ENCODE measurements around the gene PGAP2. TPM values are rescaled to one million over a fixed set of nuclear protein-coding genes. Genes with fewer than 3 reads are reported as not detected.
A peak's percentile ranks its signal among the peaks of the same experiment; 100 is the strongest.

Gene PGAP2
- total and polyA plus RNA-seq, 10 of the 15 experiments (the other 5 are each of a cell fraction or from before 2014, with no cell fraction given) = 12.3 to 37.4 (median 31.9) TPM

DNA sequence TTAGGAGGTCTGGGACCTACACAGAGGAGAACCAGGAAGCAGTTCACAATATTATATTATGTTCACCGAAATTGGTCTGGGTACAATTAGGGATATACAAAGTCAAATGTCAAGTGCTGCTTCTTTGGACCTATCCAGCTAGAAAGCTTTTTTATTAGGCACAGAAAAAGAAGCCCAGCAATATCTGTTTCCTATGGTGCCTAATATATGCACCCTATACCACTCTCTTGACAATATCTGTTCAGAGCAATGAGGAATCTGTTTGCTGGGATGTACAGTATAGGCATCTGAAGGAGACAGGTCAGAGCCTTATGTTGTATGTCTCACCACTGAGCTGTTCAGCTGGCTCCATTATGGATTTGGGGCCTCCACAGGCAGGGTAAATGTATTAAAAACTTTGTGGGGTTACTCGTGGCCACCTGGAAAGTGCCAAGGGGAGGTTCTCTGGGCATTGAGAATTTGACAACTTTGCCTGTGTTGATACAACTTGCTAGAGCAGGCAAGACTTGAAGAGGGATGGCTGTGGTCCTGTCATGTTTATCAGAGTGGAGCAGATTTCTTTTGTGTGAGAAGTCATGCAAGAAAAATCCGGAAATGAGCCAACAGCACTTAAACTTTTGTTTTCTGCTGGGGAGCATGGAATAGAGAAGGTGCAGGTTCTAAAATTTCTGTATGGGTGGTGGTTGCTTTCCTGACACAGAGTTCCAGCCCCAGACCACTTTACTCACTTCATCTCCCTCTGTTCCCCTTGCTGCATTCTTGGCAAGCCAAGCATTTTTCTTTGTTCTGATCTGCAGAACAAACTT, 57.2 kb downstream of the PGAP2 start (continued):
- TF ChIP-seq, protein P1, sequence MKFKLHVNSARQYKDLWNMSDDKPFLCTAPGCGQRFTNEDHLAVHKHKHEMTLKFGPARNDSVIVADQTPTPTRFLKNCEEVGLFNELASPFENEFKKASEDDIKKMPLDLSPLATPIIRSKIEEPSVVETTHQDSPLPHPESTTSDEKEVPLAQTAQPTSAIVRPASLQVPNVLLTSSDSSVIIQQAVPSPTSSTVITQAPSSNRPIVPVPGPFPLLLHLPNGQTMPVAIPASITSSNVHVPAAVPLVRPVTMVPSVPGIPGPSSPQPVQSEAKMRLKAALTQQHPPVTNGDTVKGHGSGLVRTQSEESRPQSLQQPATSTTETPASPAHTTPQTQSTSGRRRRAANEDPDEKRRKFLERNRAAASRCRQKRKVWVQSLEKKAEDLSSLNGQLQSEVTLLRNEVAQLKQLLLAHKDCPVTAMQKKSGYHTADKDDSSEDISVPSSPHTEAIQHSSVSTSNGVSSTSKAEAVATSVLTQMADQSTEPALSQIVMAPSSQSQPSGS (IDR thresholded peaks at IDR 0.05; ENCODE audit: low read length) = no peak
- TF ChIP-seq LARP7 (IDR thresholded peaks at IDR 0.05) (no peak), HDAC6 (IDR thresholded peaks at IDR 0.05; ENCODE audit: unreplicated experiment) (no peak), HDGF (IDR thresholded peaks at IDR 0.05) (no peak), NBN (IDR thresholded peaks at IDR 0.05) (no peak), IKZF2 (IDR thresholded peaks at IDR 0.05) (no peak)
- TF ChIP-seq, protein P2, sequence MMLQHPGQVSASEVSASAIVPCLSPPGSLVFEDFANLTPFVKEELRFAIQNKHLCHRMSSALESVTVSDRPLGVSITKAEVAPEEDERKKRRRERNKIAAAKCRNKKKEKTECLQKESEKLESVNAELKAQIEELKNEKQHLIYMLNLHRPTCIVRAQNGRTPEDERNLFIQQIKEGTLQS (IDR thresholded peaks at IDR 0.05; ENCODE audit: borderline replicate concordance, extremely low read depth, low read depth, low read length) = no peak

DNA sequence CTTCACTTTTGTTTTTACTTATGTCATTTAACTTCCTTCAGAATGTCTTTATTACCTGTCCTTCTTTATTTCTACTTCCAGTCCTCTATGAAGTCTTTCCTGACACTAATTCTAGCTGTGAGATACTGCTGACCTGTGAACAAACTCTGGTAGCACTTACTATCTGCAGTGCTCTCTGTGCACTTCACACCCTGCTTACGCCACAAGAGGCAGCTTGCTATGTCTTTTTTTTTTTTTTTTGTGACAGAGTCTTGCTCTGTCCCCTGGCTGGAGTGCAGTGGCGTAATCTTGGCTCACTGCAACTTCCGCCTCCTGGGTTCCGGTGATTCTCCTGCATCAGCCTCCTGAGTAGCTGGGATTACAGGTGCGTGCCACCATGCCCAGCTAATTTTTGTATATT, 57.8 kb downstream of the PGAP2 start:
- Histone ChIP-seq H3K27ac (ENCODE audit: control insufficient read depth, insufficient read depth) (peak overlapping the region; percentile 82), H3K4me1 (ENCODE audit: control insufficient read depth, insufficient read depth, low read length) (peaks cover 66% of the 10 kb centered on the region), H3K4me3 (peak overlapping the region; percentile 47; the same call in 1 of the 2 replicates), H3K27me3 (replicated peaks in 1 of 2; ENCODE audit: control insufficient read depth in 2 of 2, insufficient read depth in 2 of 2, low read length in 1 of 2) (no peaks in the 10 kb centered on the region), H3K9me3 (replicated peaks; ENCODE audit: control insufficient read depth, insufficient read depth, low read length) (no peaks in the 10 kb centered on the region), H3K36me3 (ENCODE audit: control insufficient read depth in 2 of 2, insufficient read depth in 2 of 2, low read length in 1 of 2) (no peaks in the 10 kb centered on the region), H3K9ac (ENCODE audit: control insufficient read depth, insufficient read depth, low read length) (peak overlapping the region; percentile 56), H4K20me1 (ENCODE audit: control insufficient read depth, insufficient read depth) (no peaks in the 10 kb centered on the region), H2AFZ (ENCODE audit: control insufficient read depth, low read depth, low read length) (no peak overlapping the region; the same call in 1 of the 2 replicates), H3K79me2 (ENCODE audit: control insufficient read depth, insufficient read depth, low read length) (peaks cover 96% of the 10 kb centered on the region), H3K4me2 (ENCODE audit: control insufficient read depth, insufficient read depth) (peak overlapping the region; percentile 86)
- intact Hi-C loops (cut with micrococcal nuclease; ENCODE audit: unreplicated experiment) (no loop called here), in situ Hi-C loops (cut with MboI) (loop anchor here (25.0 kb wide), 2 partner anchors 1471 to 1821 kb away; partner anchors contain the start of genes OR51B5, TRIM22 and TRIM5)
- WGBS (ENCODE audit: insufficient coverage, insufficient replicate concordance, low lambda C conversion rate, missing lambda C conversion rate) = 84% methylated on average over 5 of the region's 5 CpGs
- FAIRE-seq (no peak), DNase-seq (ENCODE audit: low read depth, low spot score) (no peak), ATAC-seq (peak; percentile 83)
- CTCF ChIA-PET = interaction anchor here (1.3 to 39.6 kb wide), 6 partner anchors 1 to 207 kb away, joined by 3 to 1047 read pairs (median 8); partner anchors contain the start of genes RHOG and STIM1
- BruUV-seq (replicated peaks) = no TSS peak
- RAD21 ChIA-PET (ENCODE audit: unreplicated experiment) = interaction anchor here (0.9 to 7.0 kb wide), 13 partner anchors 9 to 86 kb away, joined by 3 to 114 read pairs (median 5); partner anchors contain the start of genes RHOG and STIM1
- POLR2A ChIA-PET = interaction anchor here (0.6 to 18.1 kb wide), 11 partner anchors 9 to 520 kb away, joined by 3 to 405 read pairs (median 4); partner anchors contain the start of gene STIM1
- TF ChIP-seq, protein P3, sequence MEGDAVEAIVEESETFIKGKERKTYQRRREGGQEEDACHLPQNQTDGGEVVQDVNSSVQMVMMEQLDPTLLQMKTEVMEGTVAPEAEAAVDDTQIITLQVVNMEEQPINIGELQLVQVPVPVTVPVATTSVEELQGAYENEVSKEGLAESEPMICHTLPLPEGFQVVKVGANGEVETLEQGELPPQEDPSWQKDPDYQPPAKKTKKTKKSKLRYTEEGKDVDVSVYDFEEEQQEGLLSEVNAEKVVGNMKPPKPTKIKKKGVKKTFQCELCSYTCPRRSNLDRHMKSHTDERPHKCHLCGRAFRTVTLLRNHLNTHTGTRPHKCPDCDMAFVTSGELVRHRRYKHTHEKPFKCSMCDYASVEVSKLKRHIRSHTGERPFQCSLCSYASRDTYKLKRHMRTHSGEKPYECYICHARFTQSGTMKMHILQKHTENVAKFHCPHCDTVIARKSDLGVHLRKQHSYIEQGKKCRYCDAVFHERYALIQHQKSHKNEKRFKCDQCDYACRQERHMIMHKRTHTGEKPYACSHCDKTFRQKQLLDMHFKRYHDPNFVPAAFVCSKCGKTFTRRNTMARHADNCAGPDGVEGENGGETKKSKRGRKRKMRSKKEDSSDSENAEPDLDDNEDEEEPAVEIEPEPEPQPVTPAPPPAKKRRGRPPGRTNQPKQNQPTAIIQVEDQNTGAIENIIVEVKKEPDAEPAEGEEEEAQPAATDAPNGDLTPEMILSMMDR (IDR thresholded peaks at IDR 0.05 in 2 of 3, conservative IDR thresholded peaks at IDR 0.05 in 1 of 3; ENCODE audit: control insufficient read depth in 2 of 3, extremely low read depth in 1 of 3, insufficient read depth in 1 of 3, low read depth in 3 of 3, low read length in 3 of 3) = peak in 2 of 3 experiments; percentile 23 to 31; a peak in 2 of 6 replicates
- TF ChIP-seq NR2F1 (conservative IDR thresholded peaks at IDR 0.05) = no peak
- no peak for TF ChIP-seq RFX5 (IDR thresholded peaks at IDR 0.05; ENCODE audit: low read depth, low read length)
- peak; percentile 88 for TF ChIP-seq HDGF (IDR thresholded peaks at IDR 0.05)
- TF ChIP-seq ZNF384 (IDR thresholded peaks at IDR 0.05; ENCODE audit: borderline replicate concordance, low read depth, low read length) = peak; percentile 87
- TF ChIP-seq, protein P4, sequence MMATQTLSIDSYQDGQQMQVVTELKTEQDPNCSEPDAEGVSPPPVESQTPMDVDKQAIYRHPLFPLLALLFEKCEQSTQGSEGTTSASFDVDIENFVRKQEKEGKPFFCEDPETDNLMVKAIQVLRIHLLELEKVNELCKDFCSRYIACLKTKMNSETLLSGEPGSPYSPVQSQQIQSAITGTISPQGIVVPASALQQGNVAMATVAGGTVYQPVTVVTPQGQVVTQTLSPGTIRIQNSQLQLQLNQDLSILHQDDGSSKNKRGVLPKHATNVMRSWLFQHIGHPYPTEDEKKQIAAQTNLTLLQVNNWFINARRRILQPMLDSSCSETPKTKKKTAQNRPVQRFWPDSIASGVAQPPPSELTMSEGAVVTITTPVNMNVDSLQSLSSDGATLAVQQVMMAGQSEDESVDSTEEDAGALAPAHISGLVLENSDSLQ (IDR thresholded peaks at IDR 0.05) = peak; percentile 41; the same call in 1 of the 2 replicates
- TF ChIP-seq, protein P5, sequence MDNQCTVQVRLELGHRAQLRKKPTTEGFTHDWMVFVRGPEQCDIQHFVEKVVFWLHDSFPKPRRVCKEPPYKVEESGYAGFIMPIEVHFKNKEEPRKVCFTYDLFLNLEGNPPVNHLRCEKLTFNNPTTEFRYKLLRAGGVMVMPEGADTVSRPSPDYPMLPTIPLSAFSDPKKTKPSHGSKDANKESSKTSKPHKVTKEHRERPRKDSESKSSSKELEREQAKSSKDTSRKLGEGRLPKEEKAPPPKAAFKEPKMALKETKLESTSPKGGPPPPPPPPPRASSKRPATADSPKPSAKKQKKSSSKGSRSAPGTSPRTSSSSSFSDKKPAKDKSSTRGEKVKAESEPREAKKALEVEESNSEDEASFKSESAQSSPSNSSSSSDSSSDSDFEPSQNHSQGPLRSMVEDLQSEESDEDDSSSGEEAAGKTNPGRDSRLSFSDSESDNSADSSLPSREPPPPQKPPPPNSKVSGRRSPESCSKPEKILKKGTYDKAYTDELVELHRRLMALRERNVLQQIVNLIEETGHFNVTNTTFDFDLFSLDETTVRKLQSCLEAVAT (IDR thresholded peaks at IDR 0.05) = 0 out of 2 replicates have a peak, but pooled peaks have one; percentile 59
- SMC1A ChIA-PET (ENCODE audit: uncharacterized antibody, unreplicated experiment) = interaction anchor here (0.7 to 23.8 kb wide), 11 partner anchors 12 to 207 kb away, joined by 3 to 633 read pairs (median 8); partner anchors contain the start of gene STIM1

Measured in GM12878 (cell line).